Sigmoid colon (tissue), 7 donors: Measurements from ENCODE around the gene SNX8. TPM values are rescaled to one million over a fixed set of nuclear protein-coding genes. Genes with fewer than 3 reads are reported as not detected.

Source experiments
- DNase-seq: peaks from one replicate; pipeline ENCODE4 v3.0.0-alpha.2; 2019
- H3K27ac ChIP-seq, 4 donors: fragments of 200-600 bp; sonication (generic); one replicate each; pipeline ENCODE4 v1.5.1; 2016 to 2019; ENCODE audit warnings: mild to moderate bottlenecking in 1 of 4
- H3K27me3 ChIP-seq, 3 donors: fragments of 200-600 bp; sonication (generic); one replicate each; pipeline ENCODE4 v1.5.1; 2019; ENCODE audit warnings: mild to moderate bottlenecking in 1 of 3
- H3K36me3 ChIP-seq, 4 donors: fragments of 200-600 bp; sonication (generic); one replicate each; pipeline ENCODE4 v1.5.1; 2016 to 2019
- H3K4me1 ChIP-seq, 4 donors: fragments of 200-600 bp; sonication (generic); one replicate each; pipeline ENCODE4 v1.5.1; 2017 to 2019
- H3K4me3 ChIP-seq, 4 donors: fragments of 200-600 bp; sonication (generic); one replicate each; pipeline ENCODE4 v1.5.1; 2017 to 2019; ENCODE audit warnings: mild to moderate bottlenecking in 2 of 4, moderate library complexity in 1 of 4
- H3K9me3 ChIP-seq, 4 donors: fragments of 200-600 bp in 3 of 4; sonication (generic) in 3 of 4; one replicate each; pipeline versions ENCODE4 v1.5.1 to v1.6.1; 2013 to 2019
- CTCF ChIP-seq, 4 experiments: fragments of 450-650 bp in 3 of 4; fragments of 200-600 bp in 1 of 4; IDR thresholded peaks; one replicate each; pipeline ENCODE4 v1.5.1; 2016 to 2019; ENCODE audit warnings: antibody characterized with exemption in 4 of 4, mild to moderate bottlenecking in 3 of 4, moderate library complexity in 2 of 4
- EP300 ChIP-seq, 4 donors: sonication (generic); formaldehyde crosslinking; IDR thresholded peaks; one replicate each; pipeline ENCODE4 v1.6.1; 2017; ENCODE audit warnings: antibody characterized with exemption in 4 of 4
- POLR2A ChIP-seq, 2 donors: fragments of 450-650 bp; IDR thresholded peaks; one replicate each; pipeline ENCODE4 v1.6.1; 2016; ENCODE audit warnings: antibody characterized with exemption in 2 of 2, mild to moderate bottlenecking in 2 of 2, moderate library complexity in 2 of 2
- POLR2AphosphoS5 ChIP-seq, 4 donors: sonication (generic); formaldehyde crosslinking; IDR thresholded peaks; one replicate each; pipeline ENCODE4 v1.6.1; 2017; ENCODE audit warnings: antibody characterized with exemption in 4 of 4
- WGBS, 2 donors: extraction: QIAGEN DNeasy Blood & Tissue Kit; methylation state at CpG; one replicate each; pipeline ENCODE4 v1.1.7; 2013; 5-methylcytosine and 5-hydroxymethylcytosine counted together
- intact Hi-C: fragments of 100-400 bp; cut with DNase I; formaldehyde crosslinking; loops from one replicate; pipeline ENCODE4 v1.15.1; 2023
- polyA plus RNA-seq, 3 donors: library from polyadenylated mRNA; stranded (reverse); fragments of 200-250 nt; gene quantifications; one replicate each; pipeline ENCODE4 v1.2.3, GENCODE V29; 2013
- total RNA-seq, 4 donors: library from RNA; depleted of rRNA; stranded (reverse); fragments of >200 nt; gene quantifications; one replicate each; pipeline ENCODE4 v1.1.0, GENCODE V29; 2016
- donor health status: healthy with polysubstance abuse.
- donor health status: Bipolar disorder and iron deficiency.
- donor health status: healthy.

The SNX8 gene
- total and polyA plus RNA-seq, 7 donors = 5.3 to 23.1 (median 10.2) TPM

GRCh38 chr7:2258661-2259365 lies 55.4 kb downstream of the SNX8 start:
- no peaks in the 10 kb centered on the region for H3K4me1 ChIP-seq
- WGBS, 2 donors = 90 to 95% methylated on average over 34 of the region's 34 CpGs
- H3K36me3 ChIP-seq = peaks cover 0 to 48% (median 10%) of the 10 kb centered on the region in 4 donors
- H3K9me3 ChIP-seq = no peaks in the 10 kb centered on the region
- no peaks in the 10 kb centered on the region for H3K27me3 ChIP-seq
- no peak overlapping the region for H3K27ac ChIP-seq
- no peak overlapping the region for H3K4me3 ChIP-seq
- no peak for DNase-seq
- TF ChIP-seq EP300 (IDR thresholded peaks at IDR 0.05) = no peak
- no peak for TF ChIP-seq CTCF (IDR thresholded peaks at IDR 0.05)
- TF ChIP-seq POLR2A (IDR thresholded peaks at IDR 0.05) = no peak
- no peak for TF ChIP-seq POLR2AphosphoS5 (IDR thresholded peaks at IDR 0.05)
- intact Hi-C loops = no loop called here

- no peak for TF ChIP-seq CTCF (IDR thresholded peaks at IDR 0.05)
- Histone ChIP-seq H3K4me1 (no peaks in the 10 kb centered on the region), H3K9me3 (no peaks in the 10 kb centered on the region), H3K27ac (no peak overlapping the region), H3K27me3 (no peaks in the 10 kb centered on the region), H3K4me3 (no peak overlapping the region), H3K36me3 (peaks cover 0 to 42% (median 9%) of the 10 kb centered on the region in 4 donors)
- WGBS, 2 donors = 92 to 97% methylated on average over 17 of the region's 17 CpGs
- intact Hi-C loops = no loop called here
- DNase-seq = no peak
These were observed 56.6 kb downstream of the SNX8 start for GRCh38 chr7:2257651-2258050.

GRCh38 chr7:2257046-2257551 lies 57.1 kb downstream of the SNX8 start:
- H3K27me3 ChIP-seq = no peaks in the 10 kb centered on the region
- DNase-seq = no peak
- 96 to 98% methylated on average over 38 of the region's 38 CpGs for WGBS, 2 donors
- H3K36me3 ChIP-seq = peaks cover 0 to 37% (median 8%) of the 10 kb centered on the region in 4 donors
- no peak overlapping the region for H3K4me3 ChIP-seq
- H3K27ac ChIP-seq = no peak overlapping the region
- no peak for TF ChIP-seq EP300 (IDR thresholded peaks at IDR 0.05)
- no peak for TF ChIP-seq POLR2AphosphoS5 (IDR thresholded peaks at IDR 0.05)
- no peak for TF ChIP-seq CTCF (IDR thresholded peaks at IDR 0.05)
- TF ChIP-seq POLR2A (IDR thresholded peaks at IDR 0.05) = no peak
- intact Hi-C loops = no loop called here
- no peaks in the 10 kb centered on the region for H3K4me1 ChIP-seq
- no peaks in the 10 kb centered on the region for H3K9me3 ChIP-seq

- H3K27me3 ChIP-seq = no peaks in the 10 kb centered on the region
- no peak overlapping the region for H3K27ac ChIP-seq
- TF ChIP-seq CTCF (IDR thresholded peaks at IDR 0.05) (no peak), POLR2A (IDR thresholded peaks at IDR 0.05) (no peak), POLR2AphosphoS5 (IDR thresholded peaks at IDR 0.05) (no peak), EP300 (IDR thresholded peaks at IDR 0.05) (no peak)
- no peak overlapping the region for H3K4me3 ChIP-seq
- no peaks in the 10 kb centered on the region for H3K4me1 ChIP-seq
- intact Hi-C loops = no loop called here
- 96 to 97% methylated on average over 44 of the region's 44 CpGs for WGBS, 2 donors
- peaks cover 0 to 32% (median 8%) of the 10 kb centered on the region in 4 donors for H3K36me3 ChIP-seq
- no peaks in the 10 kb centered on the region for H3K9me3 ChIP-seq
- no peak for DNase-seq
These were observed 57.8 kb downstream of the SNX8 start for GRCh38 chr7:2256306-2257045.
